ENCODE results near the gene BMP6.

DNA sequence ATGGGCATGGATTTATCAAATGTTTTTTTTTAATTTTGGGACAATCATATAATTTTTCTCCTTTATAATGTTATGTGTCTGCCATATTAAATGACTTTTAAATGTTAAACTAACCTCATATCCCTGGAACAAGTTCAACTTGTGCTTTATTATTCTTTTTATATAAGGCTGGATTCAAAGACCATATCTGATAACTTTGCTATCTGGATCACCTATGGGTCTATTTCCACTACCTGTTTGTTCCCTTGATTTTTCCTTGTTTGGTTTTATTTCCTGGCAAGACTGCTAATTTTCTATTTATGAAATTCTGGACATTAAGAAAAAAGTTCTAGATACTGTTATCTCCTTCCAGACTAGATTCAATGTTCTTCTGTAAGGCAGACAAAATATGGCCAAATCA lies 125.9 kb downstream of the BMP6 start:
- TF ChIP-seq CTCF (IDR thresholded peaks at IDR 0.05) (no peak), POLR2AphosphoS5 (IDR thresholded peaks at IDR 0.05) (no peak), EP300 (IDR thresholded peaks at IDR 0.05) (no peak)
